Natural killer cell (primary cell): Measurements from ENCODE around the gene MAT1A. TPM values are rescaled to one million over a fixed set of nuclear protein-coding genes. Genes with fewer than 3 reads are reported as not detected.

Experiments used
- ATAC-seq, 3 donors: fragments of 150-1000 bp in 2 of 3; fragments of 200-7000 bp in 1 of 3; cut with Tn5 transposase; 1 replicate in 1 of 3; 2 replicates in 2 of 3; pipeline ENCODE4 v1.10.0; 2021; ENCODE audit warnings: mild to moderate bottlenecking in 2 of 3, moderate library complexity in 2 of 3
- DNase-seq, 2 donors: peaks; one replicate each; pipeline versions ENCODE4 v3.0.0 to v3.0.0-alpha.2; 2013 to 2021; ENCODE audit warnings: mixed read lengths in 1 of 2
- H3K27ac ChIP-seq: one replicate; pipeline ENCODE4 v1.5.1; 2013; ENCODE audit warnings: mild to moderate bottlenecking, low read length
- H3K27me3 ChIP-seq: one replicate; pipeline ENCODE4 v1.6.1; 2013; ENCODE audit warnings: low read length; ENCODE audit not compliant: control insufficient read depth, insufficient read depth
- H3K36me3 ChIP-seq: one replicate; pipeline ENCODE4 v1.6.1; 2013; ENCODE audit warnings: low read length; ENCODE audit not compliant: control insufficient read depth, insufficient read depth
- H3K4me1 ChIP-seq: one replicate; pipeline ENCODE4 v1.6.1; 2013; ENCODE audit warnings: low read length; ENCODE audit not compliant: control insufficient read depth, insufficient read depth
- H3K4me3 ChIP-seq: one replicate; pipeline ENCODE4 v1.5.1; 2013; ENCODE audit warnings: low read length
- H3K9me3 ChIP-seq: one replicate; pipeline ENCODE4 v1.6.1; 2013; ENCODE audit warnings: low read length; ENCODE audit not compliant: control insufficient read depth, insufficient read depth
- H3K27ac Mint-ChIP-seq, 2 donors: one replicate each; pipeline ENCODE4 v1.8.0; 2022; ENCODE audit warnings: mild to moderate bottlenecking in 2 of 2, mixed read lengths in 2 of 2, moderate library complexity in 1 of 2
- H3K27me3 Mint-ChIP-seq, 2 donors: one replicate each; pipeline ENCODE4 v1.8.0; 2022; ENCODE audit warnings: low read depth in 2 of 2, mixed read lengths in 2 of 2
- H3K36me3 Mint-ChIP-seq: one replicate; pipeline ENCODE4 v1.8.0; 2022; ENCODE audit warnings: mixed read lengths
- H3K4me1 Mint-ChIP-seq, 2 donors: one replicate each; pipeline ENCODE4 v1.8.0; 2022; ENCODE audit warnings: mixed read lengths in 2 of 2
- H3K4me3 Mint-ChIP-seq: one replicate; pipeline ENCODE4 v1.8.0; 2022; ENCODE audit warnings: mild to moderate bottlenecking, moderate library complexity, mixed read lengths
- H3K9me3 Mint-ChIP-seq, 2 donors: one replicate each; pipeline ENCODE4 v1.8.0; 2022; ENCODE audit warnings: mixed read lengths in 2 of 2
- WGBS: methylation state at CpG from one replicate; pipeline ENCODE4 v1.1.7; 2013; ENCODE audit warnings: missing lambda C conversion rate; ENCODE audit not compliant: insufficient coverage; 5-methylcytosine and 5-hydroxymethylcytosine counted together
- intact Hi-C: fragments of 100-400 bp; cut with micrococcal nuclease; formaldehyde crosslinking; loops from one replicate; pipeline ENCODE4 v1.14.2; 2022
- total RNA-seq, 4 donors: library from RNA; stranded (reverse); fragments of 120-200 nt in 1 of 4; gene quantifications; one replicate each; pipeline versions ENCODE4 v1.2.3 to v1.2.4, GENCODE V29; 2013 to 2022
- TF ChIP-seq, protein P1 (sequence below): fragments of 200-600 bp; IDR thresholded peaks from one replicate; pipeline ENCODE4 v1.8.0; 2022; ENCODE audit warnings: antibody characterized with exemption

MAT1A gene
- total RNA-seq, 3 donors from 2014 or later (not counting 1 experiment from before 2014, with no cell fraction given): not detected

DNA sequence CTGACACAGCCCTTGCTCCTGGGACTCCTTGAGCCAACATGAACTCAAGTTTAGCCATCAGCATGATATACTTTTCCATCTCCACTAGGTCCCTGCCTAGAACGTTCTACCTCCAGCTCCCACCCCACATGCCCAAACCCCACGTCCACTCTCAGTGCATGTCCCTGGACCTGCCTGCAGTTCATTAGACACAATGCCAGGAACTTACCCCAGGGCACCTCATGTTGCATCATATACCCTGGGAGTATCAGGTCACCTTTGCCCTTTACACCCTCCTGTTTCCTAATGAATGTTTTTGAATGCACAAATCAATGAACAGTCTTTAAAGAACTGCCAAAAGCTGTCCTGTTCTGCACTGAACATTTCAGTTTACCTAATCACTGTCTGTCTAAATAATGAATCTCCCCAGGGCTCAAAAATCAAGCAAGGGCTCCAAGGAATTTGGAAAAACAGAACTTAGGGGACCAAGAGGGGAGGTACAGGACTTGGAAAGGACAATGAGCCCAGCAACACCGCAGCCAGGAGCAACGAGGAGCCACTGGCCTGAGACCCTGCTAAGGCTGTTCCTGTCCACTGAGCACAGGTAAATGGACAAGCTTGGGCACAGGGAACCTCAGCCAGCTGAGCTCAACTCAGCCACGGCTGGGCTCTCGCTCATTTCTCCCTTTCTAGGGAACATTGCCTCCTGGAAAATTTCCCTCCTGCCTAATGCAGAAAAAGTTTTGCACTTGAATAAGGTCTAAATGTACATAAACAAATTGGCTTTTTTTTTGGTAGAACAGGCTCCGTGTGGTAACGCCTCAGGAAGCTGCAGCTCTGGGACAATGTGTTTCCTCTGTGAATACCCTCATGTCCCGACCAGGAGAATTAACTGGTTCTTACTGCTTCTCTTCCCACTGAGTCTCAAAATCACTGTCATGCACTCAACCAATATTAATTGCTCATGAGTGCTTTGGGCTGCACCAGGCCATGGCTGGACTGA lies 7.4 kb downstream of the MAT1A start:
- TF ChIP-seq, protein P1, sequence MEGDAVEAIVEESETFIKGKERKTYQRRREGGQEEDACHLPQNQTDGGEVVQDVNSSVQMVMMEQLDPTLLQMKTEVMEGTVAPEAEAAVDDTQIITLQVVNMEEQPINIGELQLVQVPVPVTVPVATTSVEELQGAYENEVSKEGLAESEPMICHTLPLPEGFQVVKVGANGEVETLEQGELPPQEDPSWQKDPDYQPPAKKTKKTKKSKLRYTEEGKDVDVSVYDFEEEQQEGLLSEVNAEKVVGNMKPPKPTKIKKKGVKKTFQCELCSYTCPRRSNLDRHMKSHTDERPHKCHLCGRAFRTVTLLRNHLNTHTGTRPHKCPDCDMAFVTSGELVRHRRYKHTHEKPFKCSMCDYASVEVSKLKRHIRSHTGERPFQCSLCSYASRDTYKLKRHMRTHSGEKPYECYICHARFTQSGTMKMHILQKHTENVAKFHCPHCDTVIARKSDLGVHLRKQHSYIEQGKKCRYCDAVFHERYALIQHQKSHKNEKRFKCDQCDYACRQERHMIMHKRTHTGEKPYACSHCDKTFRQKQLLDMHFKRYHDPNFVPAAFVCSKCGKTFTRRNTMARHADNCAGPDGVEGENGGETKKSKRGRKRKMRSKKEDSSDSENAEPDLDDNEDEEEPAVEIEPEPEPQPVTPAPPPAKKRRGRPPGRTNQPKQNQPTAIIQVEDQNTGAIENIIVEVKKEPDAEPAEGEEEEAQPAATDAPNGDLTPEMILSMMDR: no peak
- WGBS: 72% methylated on average over 9 of the region's 9 CpGs

DNA sequence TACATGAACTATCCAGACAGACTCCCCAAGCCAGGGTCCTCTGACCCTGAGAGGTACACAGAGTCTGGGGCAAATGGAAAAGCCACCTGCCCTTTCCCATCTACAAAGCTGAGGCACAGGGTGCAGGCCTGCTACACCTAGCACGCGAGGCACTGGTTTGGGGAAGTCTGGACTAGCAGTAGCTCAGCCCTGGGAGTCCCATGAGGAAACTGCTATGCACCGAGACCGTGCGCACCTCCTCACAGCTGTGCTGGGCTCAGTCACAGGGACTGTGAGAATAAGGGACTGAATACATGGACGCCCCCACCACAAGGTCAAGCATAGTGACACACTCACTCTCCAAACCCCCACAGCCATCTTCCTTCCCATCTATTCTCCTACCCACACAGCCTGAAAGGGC lies 8.2 kb downstream of the MAT1A start:
- Histone ChIP-seq H3K36me3 (no peaks in the 10 kb centered on the region), H3K9me3 (no peaks in the 10 kb centered on the region), H3K4me3 (no peak overlapping the region), H3K4me1 (no peaks in the 10 kb centered on the region), H3K27ac (no peak overlapping the region), H3K27me3 (no peaks in the 10 kb centered on the region)
- Mint-ChIP-seq H3K27ac (no peak overlapping the region), H3K9me3 (no peaks in the 10 kb centered on the region), H3K4me3 (no peak overlapping the region), H3K36me3 (no peaks in the 10 kb centered on the region), H3K27me3 (peaks cover 4 to 5% of the 10 kb centered on the region in 2 donors), H3K4me1 (no peaks in the 10 kb centered on the region)
- intact Hi-C loops: no loop called here
- TF ChIP-seq, protein P1: no peak
- WGBS: 60% methylated on average over 6 of the region's 6 CpGs
- ATAC-seq (no peak), DNase-seq (no peak)

More for the DNA sequence above, 7.4 kb downstream of the MAT1A start:
- Mint-ChIP-seq H3K4me1 (no peaks in the 10 kb centered on the region), H3K27me3 (peaks cover 6 to 9% of the 10 kb centered on the region in 2 donors), H3K27ac (no peak overlapping the region), H3K36me3 (no peaks in the 10 kb centered on the region), H3K9me3 (no peaks in the 10 kb centered on the region), H3K4me3 (no peak overlapping the region)
- DNase-seq (no peak), ATAC-seq (no peak)
- Histone ChIP-seq H3K27me3 (no peaks in the 10 kb centered on the region), H3K4me1 (no peaks in the 10 kb centered on the region), H3K4me3 (no peak overlapping the region), H3K9me3 (no peaks in the 10 kb centered on the region), H3K27ac (no peak overlapping the region), H3K36me3 (no peaks in the 10 kb centered on the region)
- intact Hi-C loops: no loop called here

DNA sequence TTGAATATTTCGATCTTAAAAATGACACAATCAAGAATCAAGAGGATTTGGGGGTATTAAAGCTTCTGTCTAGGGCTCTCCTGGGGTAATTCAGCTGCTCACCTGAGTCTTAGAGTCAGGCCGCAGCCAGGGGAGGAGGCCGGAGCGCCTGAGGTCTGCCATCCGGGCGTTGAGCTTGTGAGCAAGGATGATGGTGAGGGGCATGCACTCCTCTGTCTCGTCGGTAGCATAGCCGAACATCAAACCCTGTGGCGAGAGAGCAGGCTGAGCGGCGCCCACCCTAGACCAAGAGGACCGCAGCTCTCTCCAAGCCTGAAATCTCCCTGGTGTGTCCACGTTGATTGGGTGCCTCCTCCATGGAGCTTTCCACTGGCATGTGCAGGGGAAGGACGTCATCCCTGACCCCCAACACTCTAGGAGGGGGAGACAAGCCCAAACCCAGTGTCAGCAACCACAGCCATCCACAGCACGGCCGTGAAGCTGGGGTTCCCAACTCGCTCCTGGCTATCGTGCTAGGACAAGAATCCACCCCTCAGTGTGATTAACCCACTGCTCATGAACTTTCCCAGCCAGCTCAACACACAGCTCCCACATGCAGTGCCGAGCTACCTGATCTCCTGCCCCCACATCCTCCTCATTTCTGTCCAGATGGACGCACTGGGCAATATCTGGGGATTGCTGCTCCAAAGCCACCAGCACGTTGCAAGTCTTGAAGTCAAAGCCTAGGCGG lies 9.2 kb downstream of the MAT1A start:
- H3K4me1 ChIP-seq: no peaks in the 10 kb centered on the region
- no peaks in the 10 kb centered on the region for H3K36me3 ChIP-seq
- no peak for ATAC-seq
- Mint-ChIP-seq H3K4me3 (no peak overlapping the region), H3K9me3 (no peaks in the 10 kb centered on the region), H3K4me1 (no peaks in the 10 kb centered on the region), H3K27me3 (no peaks in the 10 kb centered on the region), H3K27ac (no peak overlapping the region), H3K36me3 (no peaks in the 10 kb centered on the region)
- TF ChIP-seq, protein P1: no peak
- no peak overlapping the region for H3K27ac ChIP-seq
- H3K27me3 ChIP-seq: no peaks in the 10 kb centered on the region
- 86% methylated on average over 23 of the region's 23 CpGs for WGBS
- no peaks in the 10 kb centered on the region for H3K9me3 ChIP-seq
- intact Hi-C loops: no loop called here
- no peak for DNase-seq
- H3K4me3 ChIP-seq: no peak overlapping the region
